Panc1 (cell line): ENCODE measurements around the gene IGFBP6. TPM values are rescaled to one million over a fixed set of nuclear protein-coding genes. Genes with fewer than 3 reads are reported as not detected.

Source experiments
- ATAC-seq: fragments of 200-7000 bp; cut with Tn5 transposase; 2 replicates; pipeline ENCODE4 v1.9.1; 2020; ENCODE audit warnings: mild to moderate bottlenecking, moderate library complexity
- BruUV-seq: library from RNA; stranded (reverse); fragments of 400-500 nt; replicated peaks from 2 replicates; lab custom pipeline; 2021; lab: Mats Ljungman, UMichigan
- CTCF ChIA-PET: fragments of 300-600 bp; sonication (Branson Sonifier 250); formaldehyde crosslinking; loops from one replicate; lab custom pipeline; 2022; ENCODE audit warnings: antibody characterized with exemption; lab: Charles Lee
- POLR2A ChIA-PET: fragments of 300-600 bp; sonication (Branson Sonifier 250); formaldehyde crosslinking; loops from one replicate; lab custom pipeline; 2022; ENCODE audit warnings: antibody characterized with exemption; lab: Charles Lee
- DNase-seq: peaks from one replicate; pipeline ENCODE4 v3.0.0-alpha.2; 2010; ENCODE audit warnings: low read depth, low spot score
- H3K27ac ChIP-seq: 2 replicates; pipeline ENCODE4 v1.5.1; 2011; ENCODE audit warnings: mild to moderate bottlenecking, low read length, inconsistent platforms
- H3K27me3 ChIP-seq: fragments of 200-500 bp; sonication (Bioruptor generic); 2 replicates; pipeline ENCODE4 v1.6.0; 2014; ENCODE audit warnings: low read length, inconsistent platforms; ENCODE audit not compliant: control insufficient read depth, insufficient read depth
- H3K36me3 ChIP-seq: fragments of 200-500 bp; sonication (Bioruptor generic); 2 replicates; pipeline ENCODE4 v1.5.1; 2014; ENCODE audit warnings: inconsistent platforms, mild to moderate bottlenecking, low read length, moderate library complexity; ENCODE audit not compliant: control insufficient read depth, insufficient read depth
- H3K4me1 ChIP-seq: 2 replicates; pipeline ENCODE4 v1.5.1; 2011; ENCODE audit warnings: inconsistent platforms, mild to moderate bottlenecking, low read length, moderate library complexity; ENCODE audit not compliant: control insufficient read depth, insufficient read depth
- H3K4me3 ChIP-seq, 2 experiments: 2 replicates each; pipeline ENCODE4 v1.5.1; 2011 to 2012; ENCODE audit warnings: low read depth in 2 of 2, low read length in 2 of 2, mild to moderate bottlenecking in 2 of 2, inconsistent platforms in 1 of 2, moderate library complexity in 1 of 2
- H3K9me3 ChIP-seq: fragments of 200-500 bp; sonication (Bioruptor generic); 2 replicates; pipeline ENCODE4 v1.5.1; 2014; ENCODE audit warnings: low read depth, mild to moderate bottlenecking, inconsistent platforms, low read length, moderate library complexity; ENCODE audit not compliant: control insufficient read depth, insufficient read depth
- POLR2AphosphoS5 ChIP-seq: IDR thresholded peaks from 2 replicates; pipeline ENCODE4 v1.6.1; 2012; ENCODE audit warnings: mild to moderate bottlenecking, low read depth, low read length, moderate library complexity
- SIN3A ChIP-seq: IDR thresholded peaks from 2 replicates; pipeline ENCODE4 v1.6.1; 2012; ENCODE audit warnings: low read depth, mild to moderate bottlenecking, low read length, moderate library complexity, borderline replicate concordance; ENCODE audit not compliant: insufficient read depth
- TCF7L2 ChIP-seq: IDR thresholded peaks from 2 replicates; pipeline ENCODE4 v1.6.1; 2011; ENCODE audit warnings: mild to moderate bottlenecking, low read depth, low read length, inconsistent platforms
- in situ Hi-C: cut with HindIII; loops from 2 replicates; pipeline ENCODE4 v1.10.0; 2016; ENCODE audit warnings: low sequenced_read_pairs, low pct_unique_long_range_greater_than_20kb
- intact Hi-C: fragments of 100-400 bp; cut with micrococcal nuclease; formaldehyde crosslinking; loops from one replicate; pipeline ENCODE4 v1.10.0; 2022; ENCODE audit not compliant: unreplicated experiment
- total RNA-seq: library from RNA; stranded (reverse); gene quantifications from one replicate; pipeline ENCODE4 v1.2.1, GENCODE V29; 2021; ENCODE audit not compliant: unreplicated experiment
- TF ChIP-seq, protein P1 (sequence below): fragments of 450-650 bp; IDR thresholded peaks from 2 replicates; pipeline ENCODE4 v1.5.1; 2017; ENCODE audit warnings: mild to moderate bottlenecking
- TF ChIP-seq, protein P2 (sequence below), 2 experiments: IDR thresholded peaks; 2 replicates each; pipeline ENCODE4 v1.6.1; 2011 to 2012; ENCODE audit warnings: low read depth in 2 of 2, control low read depth in 1 of 2, low read length in 1 of 2, mild to moderate bottlenecking in 1 of 2, moderate library complexity in 1 of 2; ENCODE audit not compliant: insufficient read depth in 1 of 2

The IGFBP6 gene
- total RNA-seq, 1 experiment from 2014 or later: 4.7 TPM

DNA sequence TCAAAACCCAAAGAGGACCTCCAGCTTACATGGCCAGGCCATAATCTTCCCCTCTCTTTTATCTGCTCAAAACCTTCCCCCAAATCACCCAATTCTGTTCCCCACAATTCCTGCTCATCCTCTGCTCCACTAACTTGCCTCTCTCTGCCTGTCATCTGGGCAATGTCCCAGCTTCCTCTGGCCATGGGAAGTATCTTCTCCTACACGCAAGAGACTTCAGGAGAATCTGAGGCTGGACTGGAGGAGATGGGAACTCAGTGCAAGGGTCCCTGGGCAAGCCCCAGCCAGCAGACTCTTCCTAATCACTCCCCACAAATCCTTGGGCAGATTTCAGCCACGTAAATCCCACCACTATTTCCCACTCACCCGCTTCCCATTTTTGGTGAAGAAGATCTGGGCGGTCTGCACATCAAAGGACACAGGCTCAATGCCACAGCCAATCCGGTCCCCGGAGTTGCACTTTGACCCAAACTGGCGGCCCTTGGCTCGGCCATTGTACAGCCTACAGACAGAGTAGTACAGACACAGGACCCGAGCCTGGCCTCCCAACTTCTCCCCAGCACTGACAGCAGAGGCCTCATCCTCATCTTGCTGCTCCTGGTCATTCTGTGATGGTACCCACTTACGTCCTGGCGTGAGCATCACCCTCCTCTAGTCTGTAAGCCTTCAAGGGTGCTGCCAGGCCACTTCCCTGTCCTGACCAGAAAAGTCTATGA is 23.0 kb upstream of the IGFBP6 start:
- in situ Hi-C loops (no loop called here), intact Hi-C loops (no loop called here)
- DNase-seq (no peak), ATAC-seq (no peak)
- Histone ChIP-seq H3K27me3 (no peaks in the 10 kb centered on the region), H3K4me3 (no peak overlapping the region), H3K4me1 (0 out of 2 replicates have a peak, but pooled peaks cover 3% of the 10 kb centered on the region), H3K36me3 (no peaks in the 10 kb centered on the region), H3K27ac (no peak overlapping the region), H3K9me3 (no peaks in the 10 kb centered on the region)
- TF ChIP-seq, protein P1, sequence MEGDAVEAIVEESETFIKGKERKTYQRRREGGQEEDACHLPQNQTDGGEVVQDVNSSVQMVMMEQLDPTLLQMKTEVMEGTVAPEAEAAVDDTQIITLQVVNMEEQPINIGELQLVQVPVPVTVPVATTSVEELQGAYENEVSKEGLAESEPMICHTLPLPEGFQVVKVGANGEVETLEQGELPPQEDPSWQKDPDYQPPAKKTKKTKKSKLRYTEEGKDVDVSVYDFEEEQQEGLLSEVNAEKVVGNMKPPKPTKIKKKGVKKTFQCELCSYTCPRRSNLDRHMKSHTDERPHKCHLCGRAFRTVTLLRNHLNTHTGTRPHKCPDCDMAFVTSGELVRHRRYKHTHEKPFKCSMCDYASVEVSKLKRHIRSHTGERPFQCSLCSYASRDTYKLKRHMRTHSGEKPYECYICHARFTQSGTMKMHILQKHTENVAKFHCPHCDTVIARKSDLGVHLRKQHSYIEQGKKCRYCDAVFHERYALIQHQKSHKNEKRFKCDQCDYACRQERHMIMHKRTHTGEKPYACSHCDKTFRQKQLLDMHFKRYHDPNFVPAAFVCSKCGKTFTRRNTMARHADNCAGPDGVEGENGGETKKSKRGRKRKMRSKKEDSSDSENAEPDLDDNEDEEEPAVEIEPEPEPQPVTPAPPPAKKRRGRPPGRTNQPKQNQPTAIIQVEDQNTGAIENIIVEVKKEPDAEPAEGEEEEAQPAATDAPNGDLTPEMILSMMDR: no peak
- no peak for TF ChIP-seq TCF7L2
- TF ChIP-seq SIN3A: no peak
- TF ChIP-seq, protein P2, sequence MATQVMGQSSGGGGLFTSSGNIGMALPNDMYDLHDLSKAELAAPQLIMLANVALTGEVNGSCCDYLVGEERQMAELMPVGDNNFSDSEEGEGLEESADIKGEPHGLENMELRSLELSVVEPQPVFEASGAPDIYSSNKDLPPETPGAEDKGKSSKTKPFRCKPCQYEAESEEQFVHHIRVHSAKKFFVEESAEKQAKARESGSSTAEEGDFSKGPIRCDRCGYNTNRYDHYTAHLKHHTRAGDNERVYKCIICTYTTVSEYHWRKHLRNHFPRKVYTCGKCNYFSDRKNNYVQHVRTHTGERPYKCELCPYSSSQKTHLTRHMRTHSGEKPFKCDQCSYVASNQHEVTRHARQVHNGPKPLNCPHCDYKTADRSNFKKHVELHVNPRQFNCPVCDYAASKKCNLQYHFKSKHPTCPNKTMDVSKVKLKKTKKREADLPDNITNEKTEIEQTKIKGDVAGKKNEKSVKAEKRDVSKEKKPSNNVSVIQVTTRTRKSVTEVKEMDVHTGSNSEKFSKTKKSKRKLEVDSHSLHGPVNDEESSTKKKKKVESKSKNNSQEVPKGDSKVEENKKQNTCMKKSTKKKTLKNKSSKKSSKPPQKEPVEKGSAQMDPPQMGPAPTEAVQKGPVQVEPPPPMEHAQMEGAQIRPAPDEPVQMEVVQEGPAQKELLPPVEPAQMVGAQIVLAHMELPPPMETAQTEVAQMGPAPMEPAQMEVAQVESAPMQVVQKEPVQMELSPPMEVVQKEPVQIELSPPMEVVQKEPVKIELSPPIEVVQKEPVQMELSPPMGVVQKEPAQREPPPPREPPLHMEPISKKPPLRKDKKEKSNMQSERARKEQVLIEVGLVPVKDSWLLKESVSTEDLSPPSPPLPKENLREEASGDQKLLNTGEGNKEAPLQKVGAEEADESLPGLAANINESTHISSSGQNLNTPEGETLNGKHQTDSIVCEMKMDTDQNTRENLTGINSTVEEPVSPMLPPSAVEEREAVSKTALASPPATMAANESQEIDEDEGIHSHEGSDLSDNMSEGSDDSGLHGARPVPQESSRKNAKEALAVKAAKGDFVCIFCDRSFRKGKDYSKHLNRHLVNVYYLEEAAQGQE (IDR thresholded peaks at IDR 0.05; ENCODE audit: insufficient read depth in 1 of 2, low read depth in 2 of 2, low read length in 1 of 2): no peak
- ChIA-PET CTCF (no interaction called here), POLR2A (no interaction called here)
- BruUV-seq: no TSS peak

DNA sequence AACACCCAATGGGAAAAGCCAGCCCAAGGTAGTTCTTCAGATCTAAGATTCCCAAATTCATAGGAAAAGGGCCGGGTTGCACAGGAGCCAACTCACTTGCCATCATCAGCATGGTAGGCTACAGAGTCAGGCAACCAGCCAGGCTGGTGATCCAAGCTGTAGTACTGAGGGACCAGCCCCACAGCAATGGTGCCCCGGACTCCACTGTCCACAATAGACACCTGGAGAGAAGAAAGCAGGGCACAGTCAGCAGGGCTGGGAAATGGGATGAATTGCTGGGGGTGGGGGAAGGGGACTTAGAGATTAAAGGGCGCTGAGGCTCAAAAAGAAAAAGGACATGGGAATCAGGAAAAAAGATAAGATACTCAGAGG is 22.5 kb upstream of the IGFBP6 start:
- no peaks in the 10 kb centered on the region for H3K9me3 ChIP-seq
- H3K4me1 ChIP-seq: 0 out of 2 replicates have a peak, but pooled peaks cover 3% of the 10 kb centered on the region
- TF ChIP-seq POLR2AphosphoS5 (no peak), TCF7L2 (no peak), SIN3A (no peak)
- TF ChIP-seq, protein P1: no peak
- TF ChIP-seq, protein P2 (IDR thresholded peaks at IDR 0.05; ENCODE audit: insufficient read depth in 1 of 2, low read depth in 2 of 2, low read length in 1 of 2): no peak
- no peak overlapping the region for H3K4me3 ChIP-seq
- ChIA-PET CTCF (interaction anchor here (2.0 kb wide), 1 partner anchor 9 kb away, joined by 6 read pairs; no protein-coding TSS in a partner anchor), POLR2A (no interaction called here)
- H3K27me3 ChIP-seq: no peaks in the 10 kb centered on the region
- no TSS peak for BruUV-seq
- no peak overlapping the region for H3K27ac ChIP-seq
- no peaks in the 10 kb centered on the region for H3K36me3 ChIP-seq
- intact Hi-C loops: no loop called here
- no peak for ATAC-seq
- in situ Hi-C loops: no loop called here
- no peak for DNase-seq
